HepG2 (cell line): ENCODE data around the gene BCAS3. TPM values are rescaled to one million over a fixed set of nuclear protein-coding genes. Genes with fewer than 3 reads are reported as not detected.

ENCODE experiments used
- ATAC-seq: fragments of 200-7000 bp; cut with Tn5 transposase; 3 replicates; pipeline ENCODE4 v1.9.1; 2020; ENCODE audit warnings: mild to moderate bottlenecking, moderate library complexity
- BruUV-seq: library from RNA; stranded (reverse); fragments of 400-500 nt; replicated peaks from 2 replicates; lab custom pipeline; 2021; lab: Mats Ljungman, UMichigan
- CTCF ChIA-PET: fragments of 300-600 bp; formaldehyde crosslinking; extraction: SDS; loops from one replicate; lab custom pipeline; 2021; ENCODE audit warnings: low total read pairs, inconsistent platforms, low intra/inter-chr PET ratio; lab: Yijun Ruan, JAX
- POLR2A ChIA-PET: fragments of 350-600 bp; sonication (Branson Sonifier 250); formaldehyde crosslinking; loops from one replicate; lab custom pipeline; 2020; ENCODE audit warnings: antibody characterized with exemption, inconsistent platforms; lab: Yijun Ruan, JAX
- DNase-seq: peaks from one replicate; pipeline ENCODE4 v3.0.0-alpha.2; 2015; ENCODE audit warnings: low spot score
- FAIRE-seq: peaks from 3 replicates; lab custom pipeline; 2011; peaks lifted over from hg19 to GRCh38; lab: Jason Lieb, UNC
- H2AFZ ChIP-seq: one replicate; pipeline ENCODE4 v1.6.1; 2011; ENCODE audit warnings: low read length, inconsistent platforms
- H3K27ac ChIP-seq: fragments of 300-600 bp; 3 replicates; pipeline ENCODE4 v1.8.0; 2011; ENCODE audit warnings: mixed run types, mild to moderate bottlenecking, mixed read lengths, low read length, inconsistent platforms; ENCODE audit not compliant: insufficient read depth; ENCODE audit errors: extremely low read length
- H3K27me3 ChIP-seq, 2 experiments: fragments of 200-600 bp in 1 of 2; 2 replicates in 1 of 2; 3 replicates in 1 of 2; pipeline versions ENCODE4 v1.6.0 to v1.8.0; 2011; ENCODE audit warnings: low read length in 2 of 2, mild to moderate bottlenecking in 2 of 2, moderate library complexity in 2 of 2, inconsistent platforms in 1 of 2; ENCODE audit not compliant: insufficient read depth in 2 of 2, control insufficient read depth in 1 of 2
- H3K36me3 ChIP-seq, 2 experiments: fragments of 200-600 bp in 1 of 2; replicated peaks in 1 of 2; 2 replicates in 1 of 2; 3 replicates in 1 of 2; pipeline versions ENCODE4 v1.5.1 to v1.8.0; 2011; ENCODE audit warnings: low read length in 2 of 2, inconsistent platforms in 1 of 2; ENCODE audit not compliant: insufficient read depth in 2 of 2, control insufficient read depth in 1 of 2
- H3K4me1 ChIP-seq: 2 replicates; pipeline ENCODE4 v1.5.1; 2012; ENCODE audit warnings: low read length, inconsistent platforms; ENCODE audit not compliant: insufficient read depth
- H3K4me2 ChIP-seq: 2 replicates; pipeline ENCODE4 v1.6.0; 2011; ENCODE audit warnings: low read depth, low read length, inconsistent platforms
- H3K4me3 ChIP-seq, 3 experiments: fragments of 200-600 bp in 1 of 3; sonication (generic), shearing (Covaris generic) in 1 of 3; replicated peaks in 1 of 3; 2 replicates each; pipeline ENCODE4 v1.5.1; 2011 to 2016; ENCODE audit warnings: low read length in 3 of 3, inconsistent platforms in 2 of 3, low read depth in 2 of 3, mild to moderate bottlenecking in 2 of 3, control low read depth in 1 of 3, mixed read lengths in 1 of 3; ENCODE audit not compliant: insufficient read depth in 1 of 3
- H3K79me2 ChIP-seq: one replicate; pipeline ENCODE4 v1.6.1; 2011; ENCODE audit warnings: low read length, inconsistent platforms; ENCODE audit not compliant: insufficient read depth
- H3K9ac ChIP-seq: 2 replicates; pipeline ENCODE4 v1.6.0; 2011; ENCODE audit warnings: mild to moderate bottlenecking, low read depth, low read length, inconsistent platforms; ENCODE audit not compliant: insufficient read depth
- H3K9me3 ChIP-seq: 2 replicates; pipeline ENCODE4 v1.5.1; 2012; ENCODE audit warnings: mild to moderate bottlenecking, low read length
- H4K20me1 ChIP-seq: 2 replicates; pipeline ENCODE4 v1.6.0; 2011; ENCODE audit warnings: inconsistent platforms, mild to moderate bottlenecking, low read length, moderate library complexity; ENCODE audit not compliant: insufficient read depth
- ATF7-NPFF ChIP-seq: sonication (generic); formaldehyde crosslinking; IDR thresholded peaks from 2 replicates; pipeline ENCODE4 v1.8.1; 2023; ENCODE audit warnings: mild to moderate bottlenecking, low read depth, missing genetic modification reagents, moderate library complexity
- ATRX ChIP-seq: sonication (generic); formaldehyde crosslinking; IDR thresholded peaks from 2 replicates; pipeline ENCODE4 v1.4.0; 2020; ENCODE audit warnings: missing genetic modification reagents, borderline replicate concordance
- GFI1 ChIP-seq: sonication (generic); formaldehyde crosslinking; IDR thresholded peaks from 2 replicates; pipeline ENCODE4 v1.5.0; 2020; ENCODE audit warnings: missing genetic modification reagents, mild to moderate bottlenecking, borderline replicate concordance
- HMG20B ChIP-seq: conservative IDR thresholded peaks from 2 replicates; pipeline ENCODE4 v1.6.1; 2016; ENCODE audit warnings: missing genetic modification reagents, missing compliant biosample characterization
- NFYB ChIP-seq: sonication (generic); formaldehyde crosslinking; IDR thresholded peaks from 2 replicates; pipeline ENCODE4 v1.4.0; 2020; ENCODE audit warnings: missing genetic modification reagents
- NFYC ChIP-seq: IDR thresholded peaks from 2 replicates; pipeline ENCODE4 v1.6.1; 2016; ENCODE audit warnings: missing genetic modification reagents, missing compliant biosample characterization
- PLSCR1 ChIP-seq: sonication (generic); formaldehyde crosslinking; IDR thresholded peaks from 2 replicates; pipeline ENCODE4 v1.5.0; 2020; ENCODE audit warnings: missing genetic modification reagents, mild to moderate bottlenecking, borderline replicate concordance
- POGZ ChIP-seq: sonication (generic); formaldehyde crosslinking; IDR thresholded peaks from 2 replicates; pipeline ENCODE4 v1.4.0; 2020; ENCODE audit warnings: mild to moderate bottlenecking, missing genetic modification reagents
- ZBTB3 ChIP-seq: sonication (generic); formaldehyde crosslinking; IDR thresholded peaks from 2 replicates; pipeline ENCODE4 v1.4.0; 2020; ENCODE audit warnings: low read depth, mild to moderate bottlenecking, moderate library complexity, missing genetic modification reagents, borderline replicate concordance
- ZBTB44 ChIP-seq: sonication (generic); formaldehyde crosslinking; IDR thresholded peaks from 2 replicates; pipeline ENCODE4 v1.4.0; 2020; ENCODE audit warnings: missing genetic modification reagents
- ZEB1 ChIP-seq: IDR thresholded peaks from 2 replicates; pipeline ENCODE4 v1.6.1; 2012; ENCODE audit warnings: mild to moderate bottlenecking, low read depth, inconsistent platforms; ENCODE audit not compliant: insufficient replicate concordance
- ZNF24 ChIP-seq: fragments of 450-650 bp; IDR thresholded peaks from 2 replicates; pipeline ENCODE4 v1.6.1; 2017; ENCODE audit warnings: antibody characterized with exemption, mild to moderate bottlenecking
- ZNF354B ChIP-seq: sonication (generic); formaldehyde crosslinking; IDR thresholded peaks from 2 replicates; pipeline ENCODE4 v1.8.0; 2022; ENCODE audit warnings: mild to moderate bottlenecking, missing genetic modification reagents
- ZNF550 ChIP-seq: sonication (generic); formaldehyde crosslinking; IDR thresholded peaks from 2 replicates; pipeline ENCODE4 v1.4.0; 2020; ENCODE audit warnings: mild to moderate bottlenecking, missing genetic modification reagents, borderline replicate concordance
- ZNF567 ChIP-seq: sonication (generic); formaldehyde crosslinking; IDR thresholded peaks from 2 replicates; pipeline ENCODE4 v1.8.1; 2023; ENCODE audit warnings: mild to moderate bottlenecking, missing genetic modification reagents, borderline replicate concordance
- ZNF678 ChIP-seq: sonication (generic); formaldehyde crosslinking; IDR thresholded peaks from 2 replicates; pipeline ENCODE4 v1.4.0; 2020; ENCODE audit warnings: mild to moderate bottlenecking, missing genetic modification reagents
- ZNF766 ChIP-seq: sonication (generic); formaldehyde crosslinking; IDR thresholded peaks from 2 replicates; pipeline ENCODE4 v1.5.0; 2020; ENCODE audit warnings: missing genetic modification reagents, borderline replicate concordance
- ZSCAN12 ChIP-seq: sonication (generic); formaldehyde crosslinking; IDR thresholded peaks from 2 replicates; pipeline ENCODE4 v1.9.0; 2021; ENCODE audit warnings: mild to moderate bottlenecking, missing genetic modification reagents
- WGBS: methylation state at CpG from one replicate; pipeline ENCODE4 v1.1.6; 2017; ENCODE audit warnings: low lambda C conversion rate; 5-methylcytosine and 5-hydroxymethylcytosine counted together
- in situ Hi-C: cut with HindIII; loops from 2 replicates; pipeline ENCODE4 v1.10.0; 2017; ENCODE audit warnings: low pct_unique_long_range_greater_than_20kb; ENCODE audit not compliant: extremely low pct_ligation_motif_present
- intact Hi-C: fragments of 100-400 bp; cut with micrococcal nuclease; formaldehyde crosslinking; loops from one replicate; pipeline ENCODE4 v1.10.0; 2022; ENCODE audit not compliant: unreplicated experiment
- polyA plus RNA-seq, 8 experiments: library from polyadenylated mRNA; depleted of rRNA in 3 of 8; stranded (reverse) in 7 of 8; unstranded in 1 of 8; fragments of >200 nt; fragmentation: Illumina TruSeq in 4 of 8; extraction: Trizol in 4 of 8; gene quantifications; 2 replicates each; pipeline versions ENCODE4 v1.2.1 to v1.2.3, GENCODE V29; 2011 to 2016; ENCODE audit warnings: low read depth in 4 of 8, missing spikeins in 1 of 8, mixed read lengths in 1 of 8; ENCODE audit not compliant: insufficient read depth in 1 of 8
- total RNA-seq, 5 experiments: library from RNA; depleted of rRNA; stranded (reverse); fragments of >200 nt; fragmentation: Illumina TruSeq; extraction: Trizol; gene quantifications; 2 replicates each; pipeline ENCODE4 v1.2.3, GENCODE V29; 2016; ENCODE audit warnings: low read depth in 1 of 5
- TF ChIP-seq, protein P1 (sequence below): IDR thresholded peaks from 2 replicates; pipeline ENCODE4 v1.6.1; 2016
- TF ChIP-seq, protein P2 (sequence below): sonication (generic); formaldehyde crosslinking; IDR thresholded peaks from 2 replicates; pipeline ENCODE4 v1.8.0; 2022; ENCODE audit warnings: missing genetic modification reagents, mild to moderate bottlenecking, moderate library complexity, borderline replicate concordance

BCAS3 gene
- total and polyA plus RNA-seq, 2 of the 13 experiments (the other 11 are each of a cell fraction or from before 2014, with no cell fraction given), result 10.7 to 11.2 TPM

GRCh38 chr17:61149862-61150362 is 472.3 kb downstream of the BCAS3 start:
- Histone ChIP-seq H2AFZ (no peak overlapping the region), H4K20me1 (no peaks in the 10 kb centered on the region), H3K9ac (no peak overlapping the region), H3K4me3 (no peak overlapping the region), H3K9me3 (no peaks in the 10 kb centered on the region), H3K27me3 (no peaks in the 10 kb centered on the region), H3K27ac (no peak overlapping the region), H3K4me2 (no peak overlapping the region), H3K4me1 (peaks cover 15% of the 10 kb centered on the region), H3K79me2 (no peaks in the 10 kb centered on the region), H3K36me3 (no peaks in the 10 kb centered on the region)
- ATAC-seq (peak; percentile 61), DNase-seq (peak; percentile 11), FAIRE-seq (peak; percentile 50)
- in situ Hi-C loops (no loop called here), intact Hi-C loops (no loop called here)
- no TSS peak for BruUV-seq
- WGBS, result 70% methylated on average over 2 of the region's 2 CpGs
- POLR2A ChIA-PET, result no interaction called here
- CTCF ChIA-PET, result no interaction called here
- no peak for TF ChIP-seq ZNF550 (CRISPR knock-in tag)
- TF ChIP-seq NFYC (CRISPR knock-in tag), result peak; percentile 69
- no peak for TF ChIP-seq ZNF354B
- TF ChIP-seq ZNF567 (CRISPR knock-in tag), result no peak
- TF ChIP-seq ATRX (CRISPR knock-in tag), result no peak
- TF ChIP-seq, protein P1, sequence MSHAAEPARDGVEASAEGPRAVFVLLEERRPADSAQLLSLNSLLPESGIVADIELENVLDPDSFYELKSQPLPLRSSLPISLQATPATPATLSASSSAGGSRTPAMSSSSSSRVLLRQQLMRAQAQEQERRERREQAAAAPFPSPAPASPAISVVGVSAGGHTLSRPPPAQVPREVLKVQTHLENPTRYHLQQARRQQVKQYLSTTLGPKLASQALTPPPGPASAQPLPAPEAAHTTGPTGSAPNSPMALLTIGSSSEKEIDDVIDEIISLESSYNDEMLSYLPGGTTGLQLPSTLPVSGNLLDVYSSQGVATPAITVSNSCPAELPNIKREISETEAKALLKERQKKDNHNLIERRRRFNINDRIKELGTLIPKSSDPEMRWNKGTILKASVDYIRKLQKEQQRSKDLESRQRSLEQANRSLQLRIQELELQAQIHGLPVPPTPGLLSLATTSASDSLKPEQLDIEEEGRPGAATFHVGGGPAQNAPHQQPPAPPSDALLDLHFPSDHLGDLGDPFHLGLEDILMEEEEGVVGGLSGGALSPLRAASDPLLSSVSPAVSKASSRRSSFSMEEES (CRISPR knock-in tag), result no peak
- TF ChIP-seq, protein P2, sequence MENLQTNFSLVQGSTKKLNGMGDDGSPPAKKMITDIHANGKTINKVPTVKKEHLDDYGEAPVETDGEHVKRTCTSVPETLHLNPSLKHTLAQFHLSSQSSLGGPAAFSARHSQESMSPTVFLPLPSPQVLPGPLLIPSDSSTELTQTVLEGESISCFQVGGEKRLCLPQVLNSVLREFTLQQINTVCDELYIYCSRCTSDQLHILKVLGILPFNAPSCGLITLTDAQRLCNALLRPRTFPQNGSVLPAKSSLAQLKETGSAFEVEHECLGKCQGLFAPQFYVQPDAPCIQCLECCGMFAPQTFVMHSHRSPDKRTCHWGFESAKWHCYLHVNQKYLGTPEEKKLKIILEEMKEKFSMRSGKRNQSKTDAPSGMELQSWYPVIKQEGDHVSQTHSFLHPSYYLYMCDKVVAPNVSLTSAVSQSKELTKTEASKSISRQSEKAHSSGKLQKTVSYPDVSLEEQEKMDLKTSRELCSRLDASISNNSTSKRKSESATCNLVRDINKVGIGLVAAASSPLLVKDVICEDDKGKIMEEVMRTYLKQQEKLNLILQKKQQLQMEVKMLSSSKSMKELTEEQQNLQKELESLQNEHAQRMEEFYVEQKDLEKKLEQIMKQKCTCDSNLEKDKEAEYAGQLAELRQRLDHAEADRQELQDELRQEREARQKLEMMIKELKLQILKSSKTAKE (CRISPR knock-in tag), result no peak
- no peak for TF ChIP-seq ATF7-NPFF
- TF ChIP-seq PLSCR1, result no peak
- TF ChIP-seq POGZ (CRISPR knock-in tag), result 0 out of 2 replicates have a peak, but pooled peaks have one; percentile 26
- TF ChIP-seq ZSCAN12 (CRISPR knock-in tag), result no peak
- TF ChIP-seq ZNF766, result no peak
- TF ChIP-seq ZBTB44, result no peak
- TF ChIP-seq ZBTB3, result no peak
- no peak for TF ChIP-seq HMG20B (CRISPR knock-in tag)
- no peak for TF ChIP-seq ZNF24
- no peak for TF ChIP-seq ZEB1
- peak; percentile 54; the same call in 1 of the 2 replicates for TF ChIP-seq NFYB (CRISPR knock-in tag)
- TF ChIP-seq GFI1, result peak; percentile 59; the same call in 1 of the 2 replicates
- no peak for TF ChIP-seq ZNF678
